Measurements from ENCODE around the gene BRICD5.

DNA sequence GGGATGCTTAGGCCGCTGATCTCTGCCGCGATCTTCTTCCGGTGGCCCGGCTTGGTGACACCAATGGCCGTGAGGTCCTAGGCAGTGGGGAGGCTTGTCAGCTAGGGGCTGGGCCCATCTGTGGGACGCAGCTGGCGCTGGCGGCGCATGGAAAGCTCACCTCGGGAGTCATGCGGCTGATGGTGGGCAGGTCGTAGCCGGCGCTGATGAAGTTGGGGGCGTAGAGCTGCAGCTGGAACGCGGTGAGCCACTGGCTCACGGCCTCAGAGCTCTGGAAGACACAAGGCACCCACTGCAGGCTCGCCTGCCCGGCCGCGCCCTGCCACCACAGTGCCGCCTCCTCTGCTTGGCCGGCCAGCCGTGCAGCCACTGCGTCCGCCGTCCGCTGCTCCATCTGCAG, 27.0 kb downstream of the BRICD5 start:
- no peak for TF ChIP-seq POLR2A (IDR thresholded peaks at IDR 0.05)
- TF ChIP-seq, protein P1, sequence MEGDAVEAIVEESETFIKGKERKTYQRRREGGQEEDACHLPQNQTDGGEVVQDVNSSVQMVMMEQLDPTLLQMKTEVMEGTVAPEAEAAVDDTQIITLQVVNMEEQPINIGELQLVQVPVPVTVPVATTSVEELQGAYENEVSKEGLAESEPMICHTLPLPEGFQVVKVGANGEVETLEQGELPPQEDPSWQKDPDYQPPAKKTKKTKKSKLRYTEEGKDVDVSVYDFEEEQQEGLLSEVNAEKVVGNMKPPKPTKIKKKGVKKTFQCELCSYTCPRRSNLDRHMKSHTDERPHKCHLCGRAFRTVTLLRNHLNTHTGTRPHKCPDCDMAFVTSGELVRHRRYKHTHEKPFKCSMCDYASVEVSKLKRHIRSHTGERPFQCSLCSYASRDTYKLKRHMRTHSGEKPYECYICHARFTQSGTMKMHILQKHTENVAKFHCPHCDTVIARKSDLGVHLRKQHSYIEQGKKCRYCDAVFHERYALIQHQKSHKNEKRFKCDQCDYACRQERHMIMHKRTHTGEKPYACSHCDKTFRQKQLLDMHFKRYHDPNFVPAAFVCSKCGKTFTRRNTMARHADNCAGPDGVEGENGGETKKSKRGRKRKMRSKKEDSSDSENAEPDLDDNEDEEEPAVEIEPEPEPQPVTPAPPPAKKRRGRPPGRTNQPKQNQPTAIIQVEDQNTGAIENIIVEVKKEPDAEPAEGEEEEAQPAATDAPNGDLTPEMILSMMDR (IDR thresholded peaks at IDR 0.05), result no peak
- TF ChIP-seq EP300 (IDR thresholded peaks at IDR 0.05), result no peak
